GM19395 (cell line): ENCODE results near the gene CRX.
"Not testable (repeated sequence)": the region's sequence is repeated elsewhere in the genome, so short reads cannot be mapped to it uniquely, and the experiment has no call there.

ENCODE experiments used
- ATAC-seq: cut with Tn5 transposase; IDR thresholded peaks from one replicate; pipeline ENCODE4 v1.9.1; 2021; ENCODE audit warnings: mild to moderate bottlenecking, moderate library complexity; ENCODE audit not compliant: unreplicated experiment

The CRX gene

DNA sequence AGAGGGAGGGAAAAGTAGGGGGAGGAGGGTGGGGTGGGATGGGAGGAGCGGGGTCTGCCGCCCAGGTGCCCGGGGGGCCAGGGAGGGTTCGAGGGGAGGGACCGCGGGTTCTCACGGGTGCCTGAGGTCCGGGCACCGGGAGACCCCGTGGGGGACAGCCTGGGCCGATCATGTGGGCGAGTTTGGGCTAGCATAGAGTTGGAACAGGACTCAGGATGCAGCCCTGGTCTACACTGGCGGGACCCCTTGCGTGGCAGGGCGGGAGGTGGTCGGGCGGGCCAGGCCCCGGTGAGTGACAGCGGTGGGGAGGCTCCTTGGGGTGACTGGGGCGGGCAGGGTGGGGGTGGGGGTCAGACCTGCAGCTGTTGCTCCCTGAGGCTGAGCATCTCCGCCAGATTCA lies 18.6 kb upstream of the CRX start:
- not testable (repeated sequence) for ATAC-seq

DNA sequence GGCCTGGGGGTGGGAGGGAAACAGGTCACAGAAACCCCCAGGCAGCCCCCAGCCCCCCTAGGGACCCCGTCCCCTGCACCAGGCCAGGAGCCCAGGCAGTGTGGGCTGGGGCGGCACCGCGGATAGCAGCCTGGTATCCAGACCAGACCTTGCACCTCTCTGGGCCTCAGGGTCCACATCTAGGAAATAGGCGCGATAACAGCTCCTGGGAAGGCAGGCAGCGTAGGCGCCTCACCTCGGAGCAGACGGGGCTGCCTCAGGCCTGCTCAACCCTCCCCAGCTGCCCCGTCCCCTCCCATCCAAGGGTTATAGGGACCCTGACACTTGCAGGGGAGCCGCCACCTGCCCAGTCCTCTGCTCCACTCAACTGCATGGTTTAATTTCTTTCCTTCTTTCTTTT lies 18.1 kb upstream of the CRX start:
- ATAC-seq = not testable (repeated sequence)

DNA sequence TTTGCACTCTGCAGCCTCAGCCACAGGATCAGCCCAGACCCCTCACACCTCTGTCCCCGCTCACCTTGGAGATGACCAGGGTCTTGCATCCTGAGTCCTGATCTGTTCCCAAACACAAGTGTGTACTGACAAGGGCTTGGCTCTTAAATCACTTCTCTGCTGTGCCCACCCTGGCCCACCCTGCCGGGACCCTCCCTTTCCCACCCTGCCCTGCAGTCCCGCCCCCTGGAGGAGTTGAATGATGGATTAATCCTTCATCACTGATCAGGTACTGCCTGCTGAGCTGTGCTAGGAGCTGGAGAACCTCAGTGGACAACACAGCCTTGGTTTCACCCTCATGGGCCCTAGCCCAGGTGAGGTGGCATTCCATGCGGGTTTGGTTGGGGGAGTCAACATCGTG lies 17.3 kb upstream of the CRX start, which contains the start of gene TPRX1:
TSS of gene TPRX1 (minus strand) at position 101 of the 400 bp plus-strand sequence. CDS start at position 89, 12 bp downstream.
- not testable (repeated sequence) for ATAC-seq

DNA sequence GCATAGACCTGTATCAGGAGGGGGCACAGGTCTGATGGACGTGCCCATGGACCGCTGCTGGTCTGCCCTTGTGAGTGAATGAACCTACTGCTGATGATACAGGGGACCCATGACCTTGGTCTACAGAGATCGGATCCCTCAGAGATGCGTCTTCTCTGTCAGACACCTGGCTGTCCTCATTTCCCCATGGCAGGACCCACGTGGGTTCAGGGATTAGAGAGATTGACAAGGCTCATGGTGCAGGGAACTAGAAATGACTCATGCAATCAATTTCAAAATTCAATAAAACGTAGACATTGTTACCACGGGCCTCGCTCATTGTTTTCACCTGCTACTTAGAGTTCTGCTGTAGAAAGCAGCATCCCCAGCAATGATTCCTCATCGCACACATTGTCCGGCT lies 16.4 kb upstream of the CRX start:
- no peak for ATAC-seq

DNA sequence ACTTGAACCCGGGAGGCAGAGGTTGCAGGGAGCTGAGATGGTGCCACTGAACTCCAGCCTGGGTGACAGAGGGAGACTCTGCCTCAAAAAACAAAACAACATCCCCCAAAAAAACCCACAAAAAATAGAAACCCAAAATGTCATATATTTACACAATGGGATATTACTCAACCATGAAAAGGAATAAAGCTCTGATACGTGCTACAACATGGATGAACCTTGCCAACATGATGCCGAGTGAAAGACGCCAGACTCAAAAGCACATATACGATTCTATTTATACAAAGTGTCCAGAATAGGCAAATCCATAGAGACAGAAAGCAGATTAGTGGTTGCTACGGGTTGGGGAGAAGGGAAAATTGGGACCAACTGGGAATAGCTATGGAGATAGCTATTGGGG lies 15.3 kb upstream of the CRX start:
- ATAC-seq = no peak

DNA sequence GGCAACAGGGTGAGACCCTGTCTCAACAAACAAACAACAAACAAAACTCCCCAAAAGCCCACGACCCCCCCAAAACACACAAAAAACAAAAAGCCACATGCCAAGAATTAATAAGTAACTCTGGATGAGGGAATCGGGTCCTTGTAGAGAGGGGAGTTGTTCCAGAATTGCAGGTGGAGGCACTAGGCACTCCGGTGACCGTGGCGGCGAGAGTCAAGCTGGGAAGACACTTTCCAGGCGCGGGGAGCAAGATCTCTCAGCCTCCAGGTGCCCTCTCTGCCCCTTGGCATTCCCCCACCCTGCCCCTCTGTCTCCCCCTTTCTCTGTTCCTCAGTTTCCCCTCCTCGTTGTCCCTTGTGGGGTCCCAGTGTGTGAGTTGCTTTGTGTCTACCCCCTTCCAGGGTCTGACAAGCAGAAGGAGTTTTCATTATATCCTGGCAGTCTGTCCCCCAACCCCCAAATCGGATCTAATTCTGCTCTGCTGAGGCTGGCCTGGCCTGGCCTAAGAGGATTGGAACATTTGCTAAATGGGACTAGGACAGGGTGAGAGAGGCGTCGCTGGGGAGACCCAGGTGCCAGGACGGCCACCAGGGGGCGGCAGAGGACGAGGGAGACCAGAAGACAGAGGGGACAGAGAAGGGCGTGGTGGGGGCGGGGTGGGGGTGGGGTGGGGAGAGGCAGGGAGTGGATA lies 8.3 kb upstream of the CRX start:
- no peak for ATAC-seq

DNA sequence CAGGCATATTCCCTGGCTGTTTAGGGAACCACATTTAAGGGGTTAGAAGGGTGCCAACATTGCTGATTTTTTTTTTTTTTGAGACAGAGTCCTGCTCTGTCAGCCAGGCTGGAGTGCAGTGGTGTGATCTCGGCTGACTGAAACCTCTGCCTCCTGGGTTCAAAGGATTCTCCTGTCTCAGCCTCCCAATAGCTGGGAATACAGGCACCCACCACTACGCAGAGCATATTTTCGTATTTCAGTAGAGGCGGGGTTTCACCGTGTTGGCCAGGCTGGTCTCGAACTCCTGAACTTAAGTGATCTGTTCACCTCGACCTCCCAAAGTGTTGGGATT lies 7.8 kb upstream of the CRX start:
- ATAC-seq = no peak

DNA sequence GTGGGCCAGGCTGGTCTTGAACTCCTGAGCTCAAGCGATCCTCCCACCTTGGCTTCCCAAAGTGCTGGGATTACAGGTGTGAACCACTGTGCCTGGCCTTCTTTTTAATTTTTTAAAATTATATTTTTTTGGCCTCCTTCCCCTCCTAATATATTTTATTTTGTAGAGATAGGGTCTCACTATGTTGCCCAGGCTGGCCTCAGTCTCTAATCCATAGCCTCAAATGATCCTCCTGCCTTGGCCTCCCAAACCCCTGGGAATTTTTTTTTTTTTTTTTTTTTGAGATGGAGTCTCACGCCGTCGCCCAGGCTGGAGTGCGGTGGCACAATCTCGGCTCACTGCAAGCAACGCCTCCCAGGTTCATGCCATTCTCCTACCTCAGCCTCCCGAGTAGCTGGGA lies 5.5 kb upstream of the CRX start:
- ATAC-seq = not testable (repeated sequence)

DNA sequence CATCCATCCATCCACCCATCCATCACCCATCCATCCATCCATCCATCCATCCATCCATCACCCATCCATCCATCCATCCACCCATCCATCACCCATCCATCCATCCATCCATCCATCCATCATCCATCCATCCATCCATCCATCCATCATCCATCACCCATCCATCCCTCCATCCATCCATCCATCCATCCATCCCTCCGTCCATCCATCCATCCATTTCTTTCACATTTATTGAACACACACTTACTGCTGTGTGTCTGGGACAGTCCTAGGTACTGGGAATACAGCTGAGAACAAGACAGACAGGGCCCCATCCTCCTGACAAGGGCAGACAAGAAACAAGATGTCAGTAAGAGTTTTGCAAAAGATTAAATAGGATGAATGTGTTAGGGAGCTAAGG lies 3.5 kb upstream of the CRX start:
- ATAC-seq = not testable (repeated sequence)

DNA sequence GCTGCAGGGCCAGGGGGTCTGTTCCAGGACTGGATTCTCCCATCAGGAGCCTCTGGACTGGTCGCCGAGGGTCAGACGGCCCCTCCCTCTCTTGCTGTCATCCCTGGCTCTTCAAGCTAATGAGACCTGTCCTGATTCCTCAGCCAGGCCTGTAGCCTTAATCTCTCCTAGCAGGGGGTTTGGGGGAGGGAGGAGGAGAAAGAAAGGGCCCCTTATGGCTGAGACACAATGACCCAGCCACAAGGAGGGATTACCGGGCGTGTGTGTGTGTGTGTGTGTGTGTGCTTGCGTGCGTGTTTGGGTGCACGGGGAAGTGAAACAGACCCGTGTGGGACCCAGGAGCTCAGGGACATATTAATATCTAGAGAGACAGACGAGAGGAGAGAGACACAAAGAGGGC lies 1.9 kb upstream of the CRX start:
- ATAC-seq = no peak

DNA sequence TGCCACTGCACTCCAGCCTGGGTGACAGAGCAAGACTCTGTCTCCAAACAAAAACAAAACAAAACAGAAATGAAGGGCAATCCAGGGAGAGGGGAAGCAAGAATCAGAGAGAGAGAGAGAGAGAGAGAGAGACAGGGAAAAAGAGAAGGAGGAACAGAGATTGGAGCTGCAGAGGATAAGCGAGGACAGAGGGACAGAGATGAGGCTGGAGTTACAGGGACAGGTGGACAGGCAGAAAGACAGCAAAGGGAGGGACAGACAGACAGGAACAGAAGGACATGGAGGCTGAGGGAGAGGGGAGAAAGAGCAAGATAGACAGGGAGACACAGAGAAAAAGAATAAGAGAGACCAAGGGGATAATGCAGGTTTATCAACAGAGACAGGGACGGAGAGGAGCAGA lies 1.3 kb upstream of the CRX start:
- no peak for ATAC-seq

DNA sequence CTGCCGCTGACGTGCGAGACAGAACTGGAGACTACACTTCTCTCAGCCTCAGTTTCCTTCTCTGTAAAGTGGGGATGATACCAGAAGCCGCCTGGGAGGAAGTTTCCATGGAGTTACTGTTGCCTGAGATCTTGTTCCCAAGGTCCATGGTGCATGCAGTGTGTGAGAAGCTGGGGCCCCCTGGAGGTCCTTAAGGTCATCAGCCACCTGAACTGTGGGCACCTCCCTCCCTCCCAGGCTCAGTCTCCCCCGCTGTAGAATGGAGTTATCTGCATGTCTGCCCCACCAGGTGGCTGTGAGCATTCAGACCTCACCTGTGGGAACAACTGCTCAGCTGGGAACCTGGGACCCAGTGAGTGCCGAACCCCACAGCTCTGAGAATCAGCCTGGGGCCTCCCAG lies 2.7 kb downstream of the CRX start:
- ATAC-seq = no peak

DNA sequence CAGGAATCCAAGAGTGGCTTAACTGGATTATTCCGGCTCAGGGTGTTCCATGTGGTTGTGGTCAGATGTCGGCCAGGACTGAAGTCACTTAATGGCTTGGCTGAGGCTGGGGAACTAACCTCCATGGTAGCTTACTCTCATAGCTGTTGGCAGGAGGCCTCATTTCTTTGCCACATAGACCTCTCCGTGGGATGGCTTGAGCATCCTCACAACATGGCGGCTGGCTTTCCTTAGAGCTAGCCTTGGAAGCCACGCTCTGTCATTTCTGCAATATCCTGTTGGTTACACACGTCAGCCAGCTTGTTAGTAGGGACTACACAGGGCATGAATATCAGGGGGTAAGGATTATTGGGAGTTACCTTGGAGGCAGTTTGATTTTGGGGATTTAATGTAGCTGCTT lies 5.1 kb downstream of the CRX start:
- ATAC-seq = no peak

DNA sequence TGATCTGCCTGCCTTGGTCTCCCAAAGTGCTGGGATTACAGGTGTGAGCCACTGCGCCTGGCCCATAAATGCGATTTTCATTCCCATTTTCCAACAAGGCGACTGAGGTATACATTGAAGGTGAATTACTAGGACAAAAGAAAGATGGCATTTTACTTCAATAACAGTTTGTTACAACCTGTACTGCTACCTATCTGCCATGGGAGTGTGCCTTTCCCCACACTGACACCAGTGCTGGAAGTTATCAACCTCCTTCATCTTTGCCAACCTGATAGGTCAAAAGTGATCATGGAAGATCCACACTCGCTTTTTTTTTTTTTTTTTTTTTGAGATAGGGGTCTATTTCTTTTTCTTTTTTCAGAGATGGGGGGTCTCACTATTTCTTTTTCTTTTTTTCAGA lies 11.0 kb downstream of the CRX start:
- ATAC-seq = no peak

DNA sequence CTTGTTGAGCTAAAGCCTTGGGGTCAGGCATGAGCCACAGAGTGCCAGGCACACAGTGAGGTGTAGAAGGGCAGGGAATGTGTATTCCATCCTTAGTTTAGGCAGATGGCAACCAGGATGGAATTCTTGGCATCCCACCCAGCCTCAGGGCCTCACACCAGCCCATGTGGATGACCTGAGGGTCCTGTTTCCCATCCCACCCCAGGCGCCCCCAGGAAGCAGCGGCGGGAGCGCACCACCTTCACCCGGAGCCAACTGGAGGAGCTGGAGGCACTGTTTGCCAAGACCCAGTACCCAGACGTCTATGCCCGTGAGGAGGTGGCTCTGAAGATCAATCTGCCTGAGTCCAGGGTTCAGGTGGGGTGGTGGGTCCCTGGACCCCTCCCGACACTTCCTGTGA lies 14.3 kb downstream of the CRX start:
- ATAC-seq = no peak

DNA sequence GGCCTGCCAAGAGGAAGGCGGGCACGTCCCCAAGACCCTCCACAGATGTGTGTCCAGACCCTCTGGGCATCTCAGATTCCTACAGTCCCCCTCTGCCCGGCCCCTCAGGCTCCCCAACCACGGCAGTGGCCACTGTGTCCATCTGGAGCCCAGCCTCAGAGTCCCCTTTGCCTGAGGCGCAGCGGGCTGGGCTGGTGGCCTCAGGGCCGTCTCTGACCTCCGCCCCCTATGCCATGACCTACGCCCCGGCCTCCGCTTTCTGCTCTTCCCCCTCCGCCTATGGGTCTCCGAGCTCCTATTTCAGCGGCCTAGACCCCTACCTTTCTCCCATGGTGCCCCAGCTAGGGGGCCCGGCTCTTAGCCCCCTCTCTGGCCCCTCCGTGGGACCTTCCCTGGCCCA lies 17.7 kb downstream of the CRX start:
- no peak for ATAC-seq

DNA sequence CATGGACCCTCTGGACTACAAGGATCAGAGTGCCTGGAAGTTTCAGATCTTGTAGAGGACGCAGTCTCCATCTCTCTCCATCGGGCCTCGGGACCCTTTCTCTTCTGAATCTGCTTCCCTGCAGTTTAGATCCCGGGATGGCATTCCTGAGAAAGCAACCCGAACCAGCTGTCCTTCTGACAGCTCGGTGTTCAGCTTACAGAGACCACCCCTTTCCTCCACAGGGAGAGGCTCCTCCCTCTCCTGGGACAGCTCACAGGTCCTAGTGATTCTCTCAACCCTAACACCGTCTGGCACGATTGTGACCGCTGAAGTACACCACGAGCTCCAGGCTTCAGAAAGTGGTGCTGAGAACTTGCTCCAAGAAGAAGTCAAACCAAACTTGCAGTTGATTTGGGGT lies 18.2 kb downstream of the CRX start:
- no peak for ATAC-seq

DNA sequence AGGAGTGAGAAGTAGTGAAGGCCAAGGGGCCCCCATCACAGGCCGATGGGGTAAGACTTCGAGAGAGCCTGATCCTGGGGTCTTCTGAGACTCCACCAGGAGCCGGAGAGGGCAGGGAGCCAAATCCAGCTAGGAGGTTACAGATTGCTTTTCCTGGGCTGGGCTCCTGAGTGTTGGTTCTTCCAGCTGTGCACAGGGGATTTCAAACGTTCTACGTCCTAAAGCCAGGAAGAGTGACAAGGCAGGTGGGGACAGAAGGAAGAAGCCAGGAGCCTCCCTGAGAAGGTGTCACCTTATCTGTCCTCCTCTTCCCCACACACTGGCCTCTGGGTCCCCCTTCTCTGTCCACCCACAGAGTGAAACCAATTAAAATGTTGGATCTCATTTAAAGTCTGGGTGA lies 21.2 kb downstream of the CRX start:
- ATAC-seq = no peak

DNA sequence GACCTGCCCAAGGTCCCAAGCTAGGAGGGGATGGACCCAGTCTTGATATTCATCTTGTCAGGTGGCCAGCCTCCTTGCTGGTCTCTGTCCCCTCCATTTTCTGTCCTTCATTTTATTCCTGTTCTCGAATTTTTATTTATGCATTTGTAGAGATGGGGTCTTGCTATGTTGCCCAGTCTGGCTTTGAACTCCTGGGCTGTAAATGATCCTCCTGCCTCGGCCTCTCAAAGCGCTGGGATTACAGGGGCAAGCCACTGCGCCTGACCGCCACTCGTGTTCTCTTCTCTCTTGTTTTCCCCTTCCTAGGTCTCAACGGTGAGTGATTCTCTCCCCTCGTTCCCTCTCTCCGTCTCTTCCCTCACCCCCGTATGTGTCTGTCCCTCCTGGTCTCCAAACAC lies 26.7 kb downstream of the CRX start:
- ATAC-seq = no peak

DNA sequence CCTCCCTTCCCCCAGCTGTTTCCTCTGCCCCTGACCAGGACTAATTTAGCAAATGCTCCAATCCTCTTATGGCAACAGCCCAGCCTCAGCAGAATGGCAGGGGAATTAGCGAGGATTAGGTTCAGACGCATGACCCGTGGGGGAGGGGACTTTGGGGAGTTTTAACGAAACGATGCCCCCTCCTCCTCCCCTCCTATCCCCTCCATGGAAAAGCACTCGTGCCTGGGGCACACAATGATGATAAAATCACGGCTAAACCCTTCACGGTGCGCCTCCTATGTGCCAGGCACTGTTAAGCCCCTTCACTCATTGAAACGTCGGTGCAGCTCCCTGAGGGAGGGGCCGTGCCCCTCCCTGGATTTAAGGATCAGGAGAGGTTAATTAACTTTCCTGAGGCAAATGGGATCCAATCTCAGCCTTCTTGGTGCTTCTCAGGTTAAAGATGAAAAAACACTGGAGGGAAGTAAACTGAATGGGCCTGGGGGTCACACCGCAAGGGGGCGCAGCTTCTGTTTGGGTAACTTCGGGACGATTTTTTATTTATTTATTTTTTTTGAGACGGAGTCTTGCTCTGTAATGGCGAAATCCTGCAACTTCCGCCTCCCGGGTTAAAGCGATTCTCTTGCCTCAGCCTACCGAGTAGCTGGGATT lies 27.2 kb downstream of the CRX start:
- ATAC-seq = no peak

DNA sequence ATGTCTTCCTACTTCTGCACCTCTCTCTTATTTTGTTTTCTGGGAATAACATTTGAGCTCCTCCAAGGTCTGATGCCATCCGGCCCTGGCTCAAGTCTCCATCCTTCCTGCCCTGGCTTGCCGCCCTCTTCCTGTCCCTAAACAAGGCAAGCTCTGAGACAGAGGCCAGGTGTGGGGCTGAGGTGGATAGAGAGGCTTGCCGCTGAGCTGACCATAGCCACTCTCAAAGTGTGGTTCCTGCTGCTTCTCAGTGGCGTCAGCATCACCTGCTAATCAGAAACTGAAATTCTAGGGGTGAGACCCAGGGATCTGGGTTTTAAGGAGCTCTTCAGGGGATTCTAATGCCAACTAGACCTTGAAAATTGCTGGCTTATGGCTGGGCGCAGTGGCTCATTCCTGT lies 31.3 kb downstream of the CRX start:
- ATAC-seq = no peak

DNA sequence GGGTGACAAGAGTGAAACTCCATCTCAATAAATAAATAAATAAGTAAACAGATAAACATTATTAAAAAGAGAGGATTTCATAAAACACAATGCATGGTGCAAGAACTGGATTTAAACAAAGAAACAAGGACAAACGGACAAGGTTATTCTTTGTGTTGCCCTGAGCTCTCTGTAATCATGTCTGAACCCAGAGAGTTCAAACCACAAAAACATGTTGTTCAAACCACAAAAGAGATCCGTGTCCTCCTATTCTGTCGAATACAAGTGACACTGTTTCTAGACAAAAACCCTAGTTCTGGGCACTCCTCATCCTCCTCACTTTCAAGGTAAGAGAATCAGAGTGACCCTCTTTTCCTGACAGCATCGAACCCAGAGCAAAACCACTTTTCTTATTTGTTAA lies 32.7 kb downstream of the CRX start:
- no peak for ATAC-seq

DNA sequence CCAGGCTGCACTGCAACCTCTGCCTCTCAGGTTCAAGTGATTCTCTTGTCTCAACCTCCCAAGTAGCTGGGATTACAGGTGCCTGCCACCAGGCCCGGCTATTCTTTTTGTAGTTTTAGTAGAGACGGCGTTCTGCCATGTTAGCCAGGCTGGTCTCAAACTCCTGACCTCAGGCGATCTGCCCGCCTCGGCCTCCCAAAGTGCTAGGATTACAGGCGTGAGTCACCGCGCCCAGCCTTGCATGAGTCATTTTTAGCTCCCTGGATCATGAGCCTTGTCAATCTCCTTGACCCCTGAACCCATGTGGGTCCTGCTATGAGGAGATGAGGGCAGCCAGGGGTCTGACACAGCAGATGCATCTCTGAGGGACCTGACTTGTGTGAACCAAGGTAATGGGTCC lies 36.5 kb downstream of the CRX start:
- ATAC-seq = not testable (repeated sequence)
